Activated CD4-positive, alpha-beta T cell treated with anti-CD3 and anti-CD28 coated beads, Interleukin-2, amount 10 ng/mL, durations not matched to agents 7 days and 5 days (primary cell): ENCODE measurements around the gene AP3D1. TPM values are rescaled to one million over a fixed set of nuclear protein-coding genes. Genes with fewer than 3 reads are reported as not detected.
A peak's percentile ranks its signal among the peaks of the same experiment; 100 is the strongest.
"Not testable (repeated sequence)": the region's sequence is repeated elsewhere in the genome, so short reads cannot be mapped to it uniquely, and the experiment has no call there.

ENCODE experiments used
- CTCF ChIA-PET: fragments of 350-600 bp; sonication (Branson Sonifier 250); formaldehyde crosslinking; loops from one replicate; lab custom pipeline; 2021; ENCODE audit warnings: antibody characterized with exemption; lab: Charles Lee
- POLR2A ChIA-PET: fragments of 350-600 bp; sonication (Branson Sonifier 250); formaldehyde crosslinking; loops from one replicate; lab custom pipeline; 2021; ENCODE audit warnings: antibody characterized with exemption; lab: Charles Lee
- DNase-seq: peaks from one replicate; pipeline ENCODE4 v3.0.0-alpha.2; 2020
- H3K27ac Mint-ChIP-seq: one replicate; pipeline ENCODE4 v1.8.0; 2021; ENCODE audit warnings: mild to moderate bottlenecking, moderate library complexity, mixed read lengths
- H3K27me3 Mint-ChIP-seq: one replicate; pipeline ENCODE4 v1.8.0; 2021; ENCODE audit warnings: mixed read lengths
- H3K36me3 Mint-ChIP-seq: one replicate; pipeline ENCODE4 v1.8.0; 2021; ENCODE audit warnings: low read depth, mixed read lengths
- H3K4me1 Mint-ChIP-seq: one replicate; pipeline ENCODE4 v1.8.0; 2021; ENCODE audit warnings: mixed read lengths
- H3K4me3 Mint-ChIP-seq: one replicate; pipeline ENCODE4 v1.8.0; 2021; ENCODE audit warnings: mild to moderate bottlenecking, moderate library complexity, mixed read lengths
- H3K9me3 Mint-ChIP-seq: one replicate; pipeline ENCODE4 v1.8.0; 2021; ENCODE audit warnings: mixed read lengths
- total RNA-seq, 2 experiments: library from RNA; stranded (reverse); gene quantifications; one replicate each; pipeline ENCODE4 v1.2.3, GENCODE V29; 2021

AP3D1 gene
- total RNA-seq, 2 experiments from 2014 or later, result 95.7 to 95.8 TPM

DNA sequence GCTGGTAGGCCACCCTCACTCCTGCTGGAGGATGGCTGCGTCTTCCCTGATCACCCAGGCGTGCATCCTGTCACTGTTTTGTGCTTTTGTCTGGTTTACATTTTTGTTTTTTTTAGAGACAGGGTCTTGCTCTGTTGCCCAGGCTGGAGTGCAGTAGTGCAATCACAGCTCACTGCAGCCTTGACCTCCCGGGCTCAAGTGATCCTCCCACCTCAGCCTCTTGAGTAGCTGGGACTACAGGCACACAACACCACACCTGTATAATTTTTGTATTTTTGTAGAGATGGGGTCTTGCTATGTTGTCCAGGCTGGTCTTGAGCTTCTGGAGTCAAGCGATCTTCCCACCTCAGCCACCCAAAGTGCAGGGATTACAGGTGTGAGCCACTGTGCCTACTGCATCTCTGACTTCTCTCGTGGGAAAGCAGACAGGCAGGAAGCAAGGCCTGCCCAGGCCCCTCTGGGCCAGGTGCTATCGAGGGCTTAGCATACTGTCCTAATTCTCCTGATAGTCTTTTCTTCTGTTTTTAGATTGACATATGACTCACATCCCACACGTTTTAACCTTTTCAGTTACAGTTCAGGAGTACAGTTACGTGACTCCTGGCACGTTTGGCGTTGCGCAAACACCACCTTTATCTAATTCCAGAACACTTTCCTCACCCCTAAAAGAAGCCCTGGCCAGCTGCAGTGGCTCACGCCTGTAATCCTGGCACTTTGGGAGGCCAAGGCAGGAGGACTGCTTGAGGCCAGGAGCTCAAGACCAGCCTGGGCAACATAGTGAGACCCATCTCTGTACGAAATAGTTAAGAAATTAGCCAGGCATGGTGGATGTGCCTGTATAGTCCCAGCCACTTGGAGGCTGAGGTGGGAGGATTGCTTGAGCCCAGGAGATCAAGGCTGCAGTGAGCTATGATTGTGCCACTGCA, 64.4 kb downstream of the AP3D1 start:
- peak; percentile 27 for DNase-seq
- Mint-ChIP-seq H3K36me3 (peaks cover 70% of the 10 kb centered on the region), H3K4me1 (peaks cover 59% of the 10 kb centered on the region), H3K27ac (peak overlapping the region; percentile 93), H3K4me3 (peak overlapping the region; percentile 56)
- H3K9me3 Mint-ChIP-seq, H3K27me3 Mint-ChIP-seq: not testable (repeated sequence)
- ChIA-PET CTCF (interaction anchor here (0.6 to 5.6 kb wide), 5 partner anchors 7 to 153 kb away, joined by 3 to 33 read pairs (median 3); partner anchors contain the start of genes IZUMO4 and MOB3A), POLR2A (interaction anchor here (0.6 kb wide), 1 partner anchor 8 kb away, joined by 3 read pairs; no protein-coding TSS in a partner anchor)

DNA sequence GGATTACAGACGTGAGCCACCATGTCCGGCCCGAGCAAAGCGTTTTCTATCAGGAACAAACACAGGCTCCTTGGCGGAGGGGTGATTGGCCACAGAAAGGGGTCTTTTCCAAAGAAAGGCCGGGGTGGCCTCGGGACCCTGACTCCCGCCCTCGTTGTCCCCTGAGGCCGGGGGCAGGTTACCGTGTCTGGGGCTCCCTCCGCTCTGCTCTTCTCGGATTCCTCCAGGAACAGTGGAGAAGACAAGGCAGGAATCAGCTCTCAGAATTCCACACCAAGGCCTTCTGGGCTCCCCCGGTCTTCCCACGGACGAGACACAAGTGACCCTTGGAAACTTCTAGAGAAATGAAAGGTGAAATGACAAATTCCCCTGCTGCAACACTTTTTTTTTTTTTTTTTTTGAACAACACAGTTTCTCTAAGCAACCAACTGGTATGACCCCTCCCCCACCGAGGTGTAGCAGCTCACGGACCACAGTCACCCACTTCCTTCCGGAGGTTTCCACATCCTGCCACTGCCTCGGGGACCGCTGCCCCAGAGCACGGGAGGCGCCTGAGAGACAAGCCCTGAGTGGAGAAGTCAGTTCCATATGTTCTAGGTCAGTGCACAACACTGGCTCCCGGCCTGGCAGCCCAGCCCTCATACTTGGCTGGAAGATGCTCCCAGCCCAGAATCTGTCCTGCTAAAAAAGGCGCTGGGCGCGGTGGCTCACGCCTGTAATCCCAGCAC, 66.2 kb downstream of the AP3D1 start:
- DNase-seq, result peak; percentile 98
- H3K4me1 Mint-ChIP-seq, result peaks cover 58% of the 10 kb centered on the region
- peak overlapping the region; percentile 99 for H3K4me3 Mint-ChIP-seq
- H3K27me3 Mint-ChIP-seq, result no peaks in the 10 kb centered on the region
- peaks cover 74% of the 10 kb centered on the region for H3K36me3 Mint-ChIP-seq
- peak overlapping the region; percentile 98 for H3K27ac Mint-ChIP-seq
- no peaks in the 10 kb centered on the region for H3K9me3 Mint-ChIP-seq
- ChIA-PET CTCF (interaction anchor here (0.6 to 5.6 kb wide), 6 partner anchors 9 to 307 kb away, joined by 3 to 33 read pairs (median 3); partner anchors contain the start of gene MOB3A), POLR2A (interaction anchor here (0.6 to 1.7 kb wide), 4 partner anchors 9 to 15 kb away, joined by 3 to 7 read pairs (median 4); no protein-coding TSS in a partner anchor)

DNA sequence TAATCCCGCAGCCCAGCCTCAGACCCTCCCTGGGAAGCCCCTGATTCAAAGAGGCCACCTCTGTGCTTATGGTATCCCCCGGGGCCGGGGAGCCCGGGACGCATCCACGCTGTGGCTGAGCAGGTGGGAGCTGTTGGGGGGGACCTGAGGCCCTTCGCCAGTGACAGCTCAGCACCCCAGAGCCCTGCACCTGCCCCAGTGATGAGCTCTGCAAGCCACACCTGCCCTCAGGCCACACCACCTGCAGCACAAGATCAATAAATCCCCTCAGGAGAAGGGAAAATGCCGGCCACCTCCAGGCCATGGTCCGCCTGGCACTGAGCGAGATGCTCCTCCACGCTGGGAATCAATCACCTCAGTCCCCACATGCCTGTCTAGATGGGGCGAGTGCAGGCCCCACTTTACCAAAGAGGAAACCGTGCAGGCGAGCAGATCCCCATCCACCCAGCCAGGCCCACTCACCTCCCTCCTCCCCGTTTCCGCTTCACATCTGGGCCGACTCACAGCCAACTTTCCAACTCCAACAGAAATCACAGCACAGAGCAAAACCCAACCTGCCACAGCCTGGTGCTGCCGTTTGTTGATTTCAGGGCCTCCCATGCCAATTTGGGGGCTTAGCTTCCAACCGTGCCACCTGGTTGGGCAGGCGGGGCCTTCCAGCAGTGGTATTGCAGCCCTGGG, 68.1 kb downstream of the AP3D1 start:
- peak overlapping the region; percentile 98 for H3K27ac Mint-ChIP-seq
- POLR2A ChIA-PET, result interaction anchor here (0.7 to 1.7 kb wide), 2 partner anchors 11 to 153 kb away, joined by 4 to 7 read pairs; no protein-coding TSS in a partner anchor
- peaks cover 56% of the 10 kb centered on the region for H3K4me1 Mint-ChIP-seq
- H3K27me3 Mint-ChIP-seq, result no peaks in the 10 kb centered on the region
- CTCF ChIA-PET, result interaction anchor here (0.5 to 5.6 kb wide), 6 partner anchors 8 to 187 kb away, joined by 3 to 33 read pairs (median 4); partner anchors contain the start of gene MOB3A
- H3K4me3 Mint-ChIP-seq, result peak overlapping the region; percentile 99
- no peaks in the 10 kb centered on the region for H3K9me3 Mint-ChIP-seq
- H3K36me3 Mint-ChIP-seq, result peaks cover 77% of the 10 kb centered on the region
- DNase-seq, result peak; percentile 80

DNA sequence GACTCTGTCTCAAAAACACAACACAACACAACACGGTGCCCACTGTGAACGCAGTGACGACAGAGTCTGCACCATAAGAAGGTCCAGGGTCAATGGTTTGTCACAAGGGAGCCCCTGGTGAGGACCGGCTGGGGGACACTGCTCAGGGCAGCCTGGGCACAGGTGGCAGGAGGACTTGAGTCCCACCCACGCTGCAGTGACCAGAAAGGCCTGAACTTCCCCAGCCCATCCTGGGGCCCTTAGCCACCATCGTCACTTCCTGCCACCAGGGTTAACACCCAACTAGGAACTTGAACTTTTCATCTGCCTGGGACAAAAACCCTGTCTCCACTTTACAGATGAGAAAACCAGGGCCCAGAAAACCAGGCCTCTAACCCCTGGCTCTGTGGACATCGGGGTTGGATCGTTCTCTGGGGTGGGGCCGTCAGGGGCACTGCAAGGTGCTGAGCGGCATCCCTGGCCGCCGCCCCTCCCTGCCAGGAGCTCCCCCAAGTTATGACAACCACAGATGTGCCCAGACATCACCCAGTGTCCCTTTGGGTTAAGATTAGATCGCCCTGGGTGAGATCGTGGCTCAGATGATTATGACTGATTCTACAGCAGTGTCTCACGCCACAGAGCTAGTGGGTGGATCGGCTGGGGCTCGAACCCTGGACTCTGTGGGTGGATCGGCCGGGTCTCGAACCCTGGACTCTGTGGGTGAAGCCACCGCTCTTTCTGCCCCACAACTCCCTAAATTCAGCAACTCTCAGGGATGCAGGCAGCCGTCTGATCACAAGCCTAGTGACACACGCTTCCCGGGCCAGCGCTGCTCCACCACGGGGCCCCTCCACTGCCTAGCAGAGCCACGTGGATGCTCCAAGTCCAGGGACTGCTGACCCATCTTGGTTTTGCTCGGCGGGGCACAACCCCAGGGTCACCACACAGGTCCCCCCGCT, 69.2 kb downstream of the AP3D1 start:
- peak; percentile 66 for DNase-seq
- H3K4me3 Mint-ChIP-seq, result peak overlapping the region; percentile 99
- H3K27ac Mint-ChIP-seq, result peak overlapping the region; percentile 98
- ChIA-PET POLR2A (interaction anchor here (0.6 to 0.7 kb wide), 3 partner anchors 8 to 529 kb away, joined by 3 to 4 read pairs (median 3); no protein-coding TSS in a partner anchor), CTCF (interaction anchor here (0.6 to 1.2 kb wide), 3 partner anchors 7 to 18 kb away, joined by 3 to 6 read pairs (median 4); no protein-coding TSS in a partner anchor)
- no peaks in the 10 kb centered on the region for H3K27me3 Mint-ChIP-seq
- peaks cover 44% of the 10 kb centered on the region for H3K4me1 Mint-ChIP-seq
- H3K9me3 Mint-ChIP-seq, result no peaks in the 10 kb centered on the region
- H3K36me3 Mint-ChIP-seq, result peaks cover 85% of the 10 kb centered on the region

DNA sequence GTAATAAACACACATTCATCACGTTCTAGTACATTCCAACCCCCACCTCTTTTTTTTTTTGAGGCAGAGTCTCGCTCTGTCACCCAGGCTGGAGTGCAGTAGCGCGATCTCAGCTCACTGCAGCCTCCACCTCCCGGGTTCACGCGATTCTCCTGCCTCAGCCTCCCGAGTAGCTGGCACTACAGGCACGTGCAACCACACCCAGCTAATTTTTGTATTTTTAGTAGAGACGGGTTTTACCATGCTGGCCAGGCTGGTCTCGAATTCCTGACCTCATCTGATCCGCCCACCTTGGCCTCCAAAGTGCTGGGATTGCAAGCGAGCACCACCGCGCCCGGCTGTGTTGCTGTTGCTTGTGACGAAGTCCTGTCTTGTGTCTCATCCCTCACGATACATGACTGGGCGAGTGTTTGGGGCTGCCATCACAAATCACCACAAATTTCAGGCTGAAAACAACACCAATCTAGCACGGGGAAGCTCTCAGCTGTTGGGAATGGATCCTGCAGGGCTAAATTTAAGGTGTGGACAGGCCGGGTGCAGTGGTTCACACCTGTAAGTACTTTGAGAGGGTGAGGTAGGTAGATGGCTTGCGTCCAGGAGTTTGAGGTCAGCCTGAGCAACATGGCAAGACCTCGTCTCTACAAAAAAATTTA, 70.9 kb downstream of the AP3D1 start:
- Mint-ChIP-seq H3K36me3 (peaks cover 89% of the 10 kb centered on the region), H3K27me3 (no peaks in the 10 kb centered on the region), H3K4me3 (peak overlapping the region; percentile 99), H3K4me1 (peaks cover 39% of the 10 kb centered on the region), H3K9me3 (no peaks in the 10 kb centered on the region), H3K27ac (peak overlapping the region; percentile 98)
- POLR2A ChIA-PET, result no interaction called here
- no peak for DNase-seq
- CTCF ChIA-PET, result interaction anchor here (0.7 to 1.3 kb wide), 2 partner anchors 13 to 57 kb away, joined by 3 read pairs; no protein-coding TSS in a partner anchor

DNA sequence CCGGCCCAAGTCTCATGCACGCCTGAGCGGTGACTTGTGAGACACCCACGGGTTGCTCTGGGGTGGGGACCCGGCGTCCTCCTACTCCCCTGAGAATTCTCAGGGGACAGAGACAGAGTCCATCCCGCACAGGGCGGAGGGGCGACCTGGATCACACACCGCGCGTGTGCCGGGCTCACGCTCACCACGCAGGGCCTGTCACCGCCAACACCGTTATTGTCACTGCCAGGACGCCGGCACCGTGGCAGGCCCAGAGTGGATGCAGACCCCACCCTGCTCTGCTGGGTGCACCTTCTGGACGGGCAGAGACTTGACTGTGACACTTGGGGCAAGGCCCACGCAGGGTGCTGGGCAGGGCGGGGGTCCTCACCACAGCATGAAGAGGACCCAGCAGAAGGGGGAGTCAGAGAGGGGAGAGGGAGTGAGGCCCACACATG, 71.5 kb downstream of the AP3D1 start:
- Mint-ChIP-seq H3K27me3 (no peaks in the 10 kb centered on the region), H3K4me3 (peak overlapping the region; percentile 99), H3K27ac (peak overlapping the region; percentile 98), H3K9me3 (no peaks in the 10 kb centered on the region), H3K4me1 (peaks cover 41% of the 10 kb centered on the region), H3K36me3 (peaks cover 88% of the 10 kb centered on the region)
- ChIA-PET CTCF (interaction anchor here (1.3 kb wide), 1 partner anchor 14 kb away, joined by 3 read pairs; no protein-coding TSS in a partner anchor), POLR2A (no interaction called here)
- DNase-seq, result no peak

DNA sequence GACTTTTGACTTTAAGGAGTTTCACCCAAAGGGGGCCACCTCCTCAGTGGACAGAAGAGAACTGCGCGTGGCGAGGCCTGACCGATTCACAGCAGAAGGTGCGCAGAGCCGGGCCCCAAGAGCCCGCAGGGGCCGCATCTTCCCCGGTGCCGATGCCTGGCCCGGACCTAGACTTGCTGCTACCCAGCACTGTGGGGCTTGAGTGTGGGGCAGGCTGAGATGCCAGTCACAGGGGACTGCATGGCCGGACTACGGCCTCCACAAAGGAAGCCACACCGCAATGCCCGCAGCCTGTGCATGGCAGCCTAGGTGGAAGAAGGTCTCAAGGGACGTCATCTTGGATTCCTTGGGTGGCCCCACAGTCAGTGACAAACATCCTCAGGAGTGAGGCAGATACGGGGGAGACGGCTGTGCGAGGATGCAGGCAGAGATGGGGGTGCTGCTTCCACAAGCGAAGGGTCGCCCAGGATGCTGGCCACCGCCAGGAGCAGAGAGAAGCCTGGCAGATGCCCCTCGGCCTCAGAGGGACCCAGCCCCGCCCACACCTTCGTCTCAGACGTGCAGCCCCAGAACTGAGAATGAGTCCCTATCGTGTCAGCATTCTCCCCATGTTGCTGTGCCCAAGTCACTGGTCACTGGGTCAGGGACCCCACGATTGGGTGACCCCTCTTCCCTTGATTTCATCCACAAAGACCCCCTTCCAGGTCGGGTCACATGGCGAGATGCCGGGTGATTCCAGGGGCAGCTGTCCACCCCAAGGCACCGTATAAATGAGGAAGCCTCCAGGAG, 72.1 kb downstream of the AP3D1 start:
- H3K4me3 Mint-ChIP-seq, result peak overlapping the region; percentile 99
- peaks cover 85% of the 10 kb centered on the region for H3K36me3 Mint-ChIP-seq
- no peaks in the 10 kb centered on the region for H3K9me3 Mint-ChIP-seq
- H3K27me3 Mint-ChIP-seq, result no peaks in the 10 kb centered on the region
- peak overlapping the region; percentile 98 for H3K27ac Mint-ChIP-seq
- CTCF ChIA-PET, result interaction anchor here (1.2 to 1.3 kb wide), 3 partner anchors 9 to 59 kb away, joined by 3 read pairs; no protein-coding TSS in a partner anchor
- H3K4me1 Mint-ChIP-seq, result peaks cover 45% of the 10 kb centered on the region
- POLR2A ChIA-PET, result no interaction called here
- DNase-seq, result no peak

DNA sequence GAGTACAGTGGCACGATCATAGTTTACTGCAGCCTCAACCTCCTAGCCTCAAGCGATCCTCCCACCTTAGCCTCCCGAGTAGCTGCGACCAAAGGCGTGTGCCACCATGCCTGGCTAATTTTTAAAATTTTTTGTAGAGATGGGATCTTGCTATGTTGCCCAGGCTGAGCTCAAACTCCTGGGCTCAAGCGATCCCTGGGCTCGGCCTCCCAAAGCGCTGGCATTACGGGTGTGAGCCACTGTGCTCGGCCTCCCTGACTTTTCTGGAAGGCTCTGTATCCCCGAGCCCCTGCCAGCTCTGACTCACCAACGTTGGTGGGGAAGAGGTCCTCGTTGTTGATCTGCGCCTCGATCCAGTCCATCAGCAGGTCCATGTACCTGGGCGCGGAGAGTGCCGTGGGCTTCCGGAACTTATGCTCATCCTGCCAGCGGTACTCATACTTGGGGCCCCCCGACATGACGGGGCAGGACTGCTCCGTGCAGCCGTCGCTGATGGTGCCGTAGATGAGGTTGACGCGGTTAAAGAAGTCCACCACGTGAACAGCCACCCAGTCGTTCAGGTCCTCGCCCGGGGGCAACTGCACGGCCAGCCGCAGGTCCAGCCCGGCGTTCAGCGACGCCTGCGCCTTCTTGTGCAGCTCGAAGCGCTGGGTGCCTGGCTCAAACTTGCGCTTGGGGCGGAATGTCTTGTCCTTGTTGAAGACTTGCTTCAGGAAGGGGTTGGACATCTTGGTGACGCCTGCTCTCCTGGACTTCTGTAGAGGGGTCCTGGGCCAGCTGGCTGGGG, 73.3 kb downstream of the AP3D1 start:
- Mint-ChIP-seq H3K4me3 (no peak overlapping the region), H3K27me3 (no peaks in the 10 kb centered on the region), H3K9me3 (no peaks in the 10 kb centered on the region), H3K27ac (peak overlapping the region; percentile 54), H3K4me1 (peaks cover 53% of the 10 kb centered on the region), H3K36me3 (peaks cover 80% of the 10 kb centered on the region)
- no peak for DNase-seq
- CTCF ChIA-PET, result interaction anchor here (0.6 to 1.2 kb wide), 4 partner anchors 8 to 67 kb away, joined by 3 read pairs; no protein-coding TSS in a partner anchor
- POLR2A ChIA-PET, result no interaction called here

DNA sequence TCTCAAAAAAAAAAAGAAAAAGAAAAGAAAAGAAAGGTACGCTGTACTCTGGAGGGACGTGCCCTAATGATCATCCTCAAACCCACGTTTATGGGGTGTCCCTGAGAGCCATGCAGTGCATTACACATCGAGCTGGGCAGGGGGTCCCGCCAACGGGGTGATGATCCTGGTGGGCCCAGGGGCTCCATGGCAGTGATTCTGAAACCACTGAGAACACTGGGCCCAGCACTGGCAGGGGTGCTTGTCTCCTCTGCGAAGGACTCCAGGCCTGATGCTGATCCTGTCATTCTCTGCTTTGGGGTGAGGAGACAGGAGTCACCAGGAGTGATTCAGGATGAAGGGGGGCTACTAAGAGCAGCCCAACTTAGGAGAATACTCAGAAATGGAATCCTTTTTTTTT, 74.0 kb downstream of the AP3D1 start:
- Mint-ChIP-seq H3K27ac (no peak overlapping the region), H3K4me3 (no peak overlapping the region), H3K27me3 (no peaks in the 10 kb centered on the region), H3K36me3 (peaks cover 80% of the 10 kb centered on the region), H3K9me3 (no peaks in the 10 kb centered on the region), H3K4me1 (peaks cover 57% of the 10 kb centered on the region)
- no peak for DNase-seq
- ChIA-PET POLR2A (no interaction called here), CTCF (interaction anchor here (0.6 to 1.1 kb wide), 2 partner anchors 14 to 67 kb away, joined by 3 read pairs; no protein-coding TSS in a partner anchor)
